Measurements from ENCODE around the gene NTN4.
"Not testable (repeated sequence)": the region's sequence is repeated elsewhere in the genome, so short reads cannot be mapped to it uniquely, and the experiment has no call there.

NTN4 gene

DNA sequence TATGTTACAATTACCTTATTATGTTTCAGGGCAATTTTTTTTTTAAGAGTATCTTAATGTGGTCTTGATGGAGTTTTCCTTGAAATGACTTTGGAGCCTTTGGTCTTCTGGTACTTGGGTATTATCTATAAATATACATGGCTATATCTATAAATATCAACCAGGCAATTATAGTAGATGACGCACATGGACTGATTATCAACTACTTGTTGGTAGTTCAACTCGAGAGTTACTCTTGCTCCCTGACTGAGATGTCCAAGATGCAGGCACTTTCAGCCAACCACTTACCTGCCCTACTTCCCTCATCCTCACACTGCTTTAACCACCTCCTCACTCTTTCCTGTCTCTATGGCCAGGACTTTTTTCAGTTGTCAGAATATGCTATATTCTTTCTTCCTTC, 85.4 kb downstream of the NTN4 start:
- no peak for DNase-seq

DNA sequence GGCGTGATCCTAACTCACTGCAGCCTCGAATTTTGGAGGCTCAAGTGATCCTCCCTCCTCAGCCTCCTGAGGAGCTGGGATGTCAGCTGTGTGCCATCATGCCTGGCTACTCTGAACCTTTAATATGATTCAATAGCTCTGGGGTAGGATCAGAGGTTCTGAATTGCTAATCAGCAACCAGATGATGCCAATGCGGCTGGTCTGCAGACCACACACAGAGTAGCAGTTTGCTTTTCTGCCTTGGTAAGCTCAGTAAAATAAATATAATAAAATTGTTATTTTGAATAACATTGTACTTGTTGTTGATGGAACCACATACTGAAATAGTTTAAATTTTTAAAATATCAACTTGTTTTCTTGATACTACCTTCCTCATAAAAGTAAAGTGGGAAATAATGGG, 86.6 kb downstream of the NTN4 start:
- no peak for DNase-seq

DNA sequence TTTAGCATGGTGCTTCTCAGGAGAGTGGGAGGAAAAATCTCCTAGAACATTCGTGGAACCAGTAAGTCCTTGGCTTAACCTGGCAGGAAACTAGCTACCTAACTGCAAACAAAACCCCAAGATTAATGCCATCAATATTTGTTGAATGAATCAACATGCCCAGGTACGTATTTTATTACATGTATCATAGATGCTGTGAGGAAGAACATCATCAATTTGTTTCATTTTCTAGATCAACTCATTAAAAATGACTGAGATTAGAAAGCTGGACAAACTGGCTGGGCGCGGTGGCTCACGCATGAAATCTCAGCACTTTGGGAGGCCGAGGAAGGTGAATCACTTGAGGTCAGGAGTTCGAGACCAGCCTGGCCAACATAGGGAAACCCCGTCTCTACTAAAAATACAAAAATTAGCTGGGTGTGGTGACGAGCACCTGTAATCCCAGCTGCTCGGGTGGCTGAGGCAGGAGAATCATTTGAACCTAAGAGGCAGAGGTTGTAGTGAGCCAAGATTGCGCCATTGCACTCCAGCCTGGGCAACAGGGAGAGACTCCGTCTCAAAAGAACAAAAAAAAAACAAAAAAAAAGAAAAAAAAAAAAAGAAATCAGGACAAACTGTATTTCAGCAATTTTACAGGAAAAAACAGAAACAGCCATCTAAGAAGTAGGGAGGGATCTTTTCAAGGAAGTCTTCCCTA, 88.7 kb downstream of the NTN4 start:
- no peak for DNase-seq

DNA sequence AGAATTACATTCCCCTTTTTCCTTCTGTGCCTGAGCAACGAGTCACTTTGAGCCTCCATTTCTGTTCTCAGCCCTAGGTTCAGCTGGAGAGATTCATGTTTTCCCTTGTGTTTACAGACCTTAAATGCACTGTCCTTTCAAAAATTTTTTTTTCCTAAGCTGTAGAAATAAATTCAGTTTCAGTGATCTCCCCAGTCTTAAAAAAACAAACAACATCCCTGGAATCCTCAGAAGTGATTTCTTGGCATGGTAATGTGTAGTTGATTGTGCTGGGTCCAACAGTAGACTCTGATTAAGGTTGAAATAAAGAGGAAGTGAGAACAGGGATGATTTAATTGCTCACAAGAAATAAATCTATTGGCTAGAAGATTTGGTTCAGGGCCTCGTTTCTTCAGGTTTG, 89.3 kb downstream of the NTN4 start:
- no peak for DNase-seq

DNA sequence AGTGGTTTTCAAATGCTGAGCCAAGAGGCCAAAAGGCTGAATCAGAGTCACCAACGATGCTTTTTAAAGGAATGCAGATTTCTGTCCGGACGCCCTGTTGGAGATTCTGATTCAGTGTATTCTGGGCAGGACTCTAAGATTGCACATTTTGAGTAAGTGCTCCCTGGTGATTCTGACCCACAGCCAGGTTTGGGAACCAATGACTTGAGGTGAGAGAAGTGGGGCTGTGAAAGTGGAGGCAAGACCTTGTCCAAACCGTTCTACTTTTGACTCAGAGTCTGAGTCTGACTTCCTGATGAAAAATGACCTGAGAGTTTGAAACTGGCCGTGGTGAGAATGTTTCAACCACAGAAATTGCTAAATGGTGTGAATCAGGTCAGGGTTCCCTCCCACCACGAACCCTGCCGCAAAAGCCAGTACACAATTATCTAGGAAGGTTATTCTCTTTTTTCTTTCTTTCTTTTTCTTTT, 90.2 kb downstream of the NTN4 start:
- no peak for DNase-seq

DNA sequence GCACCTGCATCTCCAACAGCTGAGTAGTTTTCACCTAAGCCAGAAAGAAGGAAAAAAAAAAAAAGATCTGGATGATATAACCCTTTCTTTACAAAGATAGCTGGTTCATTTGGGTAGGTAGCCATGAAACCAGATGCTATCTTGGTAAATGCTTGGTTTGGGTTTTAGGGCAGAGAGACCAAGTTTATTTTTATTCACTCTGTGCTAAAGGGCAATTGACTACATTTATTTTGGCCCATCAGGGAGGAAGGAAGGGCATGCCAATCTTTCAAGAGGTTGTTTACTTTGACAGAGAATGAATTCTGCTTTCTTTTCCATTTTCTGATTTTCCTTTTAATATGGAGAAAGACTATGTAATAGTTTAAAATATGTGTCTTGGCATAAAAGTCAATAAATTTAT, 91.0 kb downstream of the NTN4 start:
- no peak for DNase-seq

DNA sequence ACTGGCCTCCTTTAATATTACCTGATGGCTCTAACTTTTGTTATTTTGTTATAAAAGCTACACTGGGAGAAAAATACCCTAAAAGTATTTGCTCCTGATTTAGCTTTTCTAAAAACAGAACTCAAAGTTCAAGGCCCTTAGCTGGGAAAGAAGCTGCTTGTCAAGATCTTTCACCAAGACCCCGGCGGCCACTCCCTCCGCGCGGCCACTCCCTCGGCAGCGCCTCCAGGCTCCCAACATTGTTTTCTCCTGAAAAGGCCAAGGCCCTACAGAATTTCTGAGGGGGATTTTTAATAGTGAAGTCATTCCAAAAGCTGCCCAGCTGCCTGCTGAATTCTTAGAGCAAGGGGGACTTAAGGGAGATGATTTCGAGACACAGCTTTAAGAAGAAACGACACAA, 96.4 kb downstream of the NTN4 start:
- DNase-seq: no peak

DNA sequence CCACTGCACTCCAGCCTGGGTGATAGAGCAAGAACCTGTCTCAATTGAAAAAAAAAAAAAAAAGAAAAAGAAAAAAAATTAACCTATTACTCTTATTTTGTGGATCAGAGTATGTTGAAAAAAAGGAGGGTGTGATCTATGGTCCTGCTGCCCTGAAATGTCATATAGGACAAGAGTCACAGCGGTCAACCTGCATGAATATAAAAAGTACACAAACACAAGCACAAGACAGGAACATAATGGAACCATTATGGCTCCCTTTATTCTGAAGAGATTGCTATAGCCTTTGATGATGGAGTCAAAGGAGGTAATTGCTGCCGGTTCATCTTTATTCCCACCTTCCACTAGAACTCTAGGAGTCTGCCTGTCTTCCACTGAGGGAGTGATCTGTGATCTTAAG, 96.9 kb downstream of the NTN4 start:
- no peak for DNase-seq

DNA sequence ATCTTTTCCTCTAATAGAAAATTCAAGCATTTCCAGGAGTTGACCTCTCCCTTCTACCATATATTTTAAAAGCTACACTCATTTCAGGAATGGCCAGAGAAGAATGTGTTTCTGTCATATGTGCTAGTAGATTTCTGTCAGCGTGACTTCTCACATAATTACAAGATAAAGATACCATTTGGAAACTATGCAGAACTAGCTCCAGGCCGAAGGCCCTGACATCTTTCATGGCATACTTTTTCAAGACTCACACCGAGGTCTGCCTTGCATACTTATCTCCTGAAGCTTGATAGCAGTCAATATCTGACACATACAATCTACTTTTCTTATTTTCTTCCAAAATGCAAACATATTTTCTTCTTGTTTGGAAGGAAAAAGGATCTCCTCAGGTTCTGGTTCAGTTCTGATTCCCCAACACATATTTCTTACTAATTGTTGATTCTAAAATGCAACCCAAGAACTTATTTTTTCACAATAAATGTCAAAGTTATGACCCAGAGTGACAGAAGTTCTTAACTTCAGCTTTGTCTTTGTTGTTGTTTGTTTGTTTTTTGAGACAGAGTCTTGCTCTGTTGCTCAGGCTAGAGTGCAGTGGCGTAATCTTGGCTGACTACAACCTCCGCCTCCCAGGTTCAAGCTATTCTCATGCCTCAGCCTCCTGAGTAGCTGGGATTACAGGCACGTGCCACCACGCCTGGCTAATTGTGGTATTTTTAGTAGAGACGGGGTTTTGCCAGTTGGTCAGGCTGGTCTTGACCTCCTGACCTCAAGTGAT, 99.5 kb downstream of the NTN4 start:
- no peak for DNase-seq

DNA sequence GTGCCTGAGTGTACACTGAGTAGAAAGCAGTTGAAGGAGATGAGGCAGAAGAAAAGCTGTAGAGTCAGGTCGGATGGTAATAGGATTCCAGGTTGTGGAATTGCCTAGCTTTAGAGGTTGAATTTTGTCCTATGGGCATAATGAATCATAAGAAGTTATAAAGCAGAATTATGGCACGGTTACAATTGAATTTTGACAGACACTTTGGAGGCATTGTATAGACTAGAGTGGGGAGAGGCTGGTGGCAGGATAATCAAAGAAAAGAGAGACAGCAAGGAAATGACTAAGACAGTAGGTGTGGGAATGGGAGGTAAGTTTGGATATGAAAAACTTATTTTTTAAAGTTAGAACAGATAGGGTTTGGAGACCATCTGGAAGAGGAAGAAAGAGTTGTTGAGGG, 102.6 kb downstream of the NTN4 start:
- DNase-seq: no peak

DNA sequence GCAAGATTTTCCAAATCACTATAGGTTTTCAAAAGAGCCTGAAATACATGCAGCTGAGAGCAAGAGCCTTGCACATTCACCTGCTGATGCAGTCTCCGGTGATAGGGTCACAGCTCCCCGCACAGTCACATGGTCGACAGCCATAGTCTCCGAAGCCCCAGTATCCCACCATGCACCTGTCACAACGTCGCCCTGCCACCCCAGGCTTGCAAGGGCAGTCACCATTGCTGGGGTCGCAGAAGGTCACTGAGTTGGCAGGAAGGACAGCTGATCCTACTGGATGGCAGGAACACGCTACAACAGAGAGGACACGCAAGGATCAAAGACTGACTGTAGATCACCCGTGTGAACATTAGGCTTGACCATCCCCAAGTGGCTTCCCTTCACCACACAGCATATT, 107.1 kb downstream of the NTN4 start:
- no peak for DNase-seq

DNA sequence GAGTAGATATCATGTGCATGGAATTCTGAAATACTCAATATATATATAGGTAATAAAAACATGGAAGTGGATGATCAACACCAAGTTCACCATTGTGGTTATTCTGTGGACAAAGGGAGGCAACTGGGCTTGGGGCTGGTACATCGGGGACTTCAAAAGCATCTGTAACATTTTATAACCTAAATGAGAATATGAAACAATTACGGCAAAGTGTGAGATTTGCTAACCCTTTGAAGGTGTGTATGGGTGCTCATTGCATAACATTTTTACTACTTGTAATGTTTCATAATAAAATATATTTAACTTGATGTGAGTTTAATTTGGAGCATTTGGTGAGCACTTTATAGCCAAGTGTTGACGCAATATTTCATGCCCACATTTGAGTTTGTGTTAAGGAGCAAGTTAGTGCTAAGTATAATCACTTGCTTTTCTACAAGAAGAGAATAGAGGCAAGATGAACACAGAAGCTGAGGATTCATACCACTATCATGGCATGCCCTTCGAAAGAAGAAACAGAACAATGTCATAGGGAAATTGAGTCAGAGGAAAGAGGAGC, 109.3 kb downstream of the NTN4 start:
- DNase-seq: no peak

DNA sequence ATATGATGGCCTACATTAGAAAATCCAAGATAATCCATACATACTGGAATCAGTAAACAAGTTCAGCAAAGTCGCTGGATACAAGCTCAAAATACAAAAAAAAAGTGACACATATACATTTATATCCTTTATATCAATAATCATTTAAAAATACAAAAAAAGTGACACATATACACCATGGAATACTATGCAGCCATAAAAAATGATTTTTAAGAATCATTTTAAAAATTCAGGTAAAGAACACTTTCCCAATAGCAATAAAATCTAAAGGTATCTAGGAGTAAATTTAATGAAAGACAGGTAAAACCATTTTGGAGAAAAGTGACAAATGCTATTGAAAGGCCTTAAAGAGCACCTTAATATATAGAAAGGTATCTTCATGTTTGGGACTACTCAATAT, 111.9 kb downstream of the NTN4 start:
- no peak for DNase-seq

DNA sequence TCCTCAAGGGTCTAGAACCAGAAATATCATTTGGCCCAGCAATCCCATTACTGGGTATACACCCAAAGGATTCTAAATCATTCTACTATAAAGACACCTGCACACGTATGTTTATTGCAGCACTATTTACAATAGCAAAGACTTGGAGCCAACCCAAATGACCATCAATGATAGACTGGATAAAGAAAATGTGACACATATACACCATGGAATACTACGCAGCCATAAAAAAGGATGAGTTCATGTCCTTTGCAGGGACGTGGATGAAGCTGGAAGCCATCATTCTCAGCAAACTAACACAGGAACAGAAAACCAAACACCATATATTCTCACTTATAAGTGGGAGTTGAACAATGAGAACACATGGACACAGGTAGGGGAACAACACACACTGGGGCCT, 112.8 kb downstream of the NTN4 start:
- not testable (repeated sequence) for DNase-seq

DNA sequence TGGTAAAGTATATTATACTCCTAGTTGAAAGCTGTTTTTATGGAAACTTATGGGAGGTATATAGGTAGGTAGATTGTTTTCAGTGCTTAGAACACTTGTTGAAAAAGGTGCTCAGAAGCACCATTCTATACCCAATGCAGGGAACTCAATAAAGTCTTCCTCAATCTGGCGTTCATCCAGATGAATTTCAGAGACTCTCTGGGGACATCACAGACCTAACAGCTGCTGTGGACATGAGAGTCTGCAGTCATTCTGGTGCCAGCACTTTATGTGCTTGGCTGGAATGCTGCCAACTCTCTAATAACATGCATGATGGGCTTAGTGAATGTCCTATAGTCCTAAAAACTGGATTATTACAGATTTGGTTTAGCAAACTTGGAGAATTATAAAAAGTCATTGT, 115.9 kb downstream of the NTN4 start:
- DNase-seq: no peak

DNA sequence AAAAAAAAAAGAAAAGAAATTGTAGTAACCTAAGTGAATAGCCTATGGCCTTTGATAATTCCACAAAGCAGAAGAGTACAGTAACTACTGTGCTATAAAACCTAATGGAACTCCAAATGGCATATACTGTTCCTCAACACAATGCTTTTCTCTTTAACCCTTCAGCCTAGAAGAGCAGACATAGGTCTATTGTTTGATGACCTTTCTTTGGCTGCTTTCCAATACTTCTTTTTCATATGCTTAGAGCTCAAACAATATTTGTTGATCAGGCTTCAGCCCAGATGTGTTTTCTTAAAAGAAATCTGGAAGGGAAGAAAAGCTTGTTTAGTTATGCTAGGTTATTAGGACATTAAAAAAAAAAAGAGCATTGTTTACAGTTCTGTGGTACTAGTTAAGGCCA, 116.4 kb downstream of the NTN4 start:
- no peak for DNase-seq

DNA sequence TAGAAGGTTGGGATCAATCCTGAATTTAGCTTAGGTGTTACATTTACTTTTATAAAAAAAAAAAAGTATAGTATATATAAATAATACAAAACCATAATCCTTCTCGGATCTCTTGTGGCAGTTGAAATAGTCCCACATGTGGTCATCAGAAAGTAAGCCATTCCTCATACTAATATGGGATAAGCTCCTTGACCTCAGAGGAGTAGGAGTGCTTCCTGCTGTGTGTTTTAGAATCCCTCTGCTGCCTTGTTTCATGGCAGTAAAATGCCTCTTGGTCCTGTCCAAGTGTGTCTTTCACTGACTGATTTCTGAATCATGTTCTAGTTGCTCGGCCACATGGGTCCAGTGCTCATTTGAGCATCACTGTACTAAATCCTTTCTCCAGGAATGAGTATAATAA, 117.0 kb downstream of the NTN4 start:
- no peak for DNase-seq

DNA sequence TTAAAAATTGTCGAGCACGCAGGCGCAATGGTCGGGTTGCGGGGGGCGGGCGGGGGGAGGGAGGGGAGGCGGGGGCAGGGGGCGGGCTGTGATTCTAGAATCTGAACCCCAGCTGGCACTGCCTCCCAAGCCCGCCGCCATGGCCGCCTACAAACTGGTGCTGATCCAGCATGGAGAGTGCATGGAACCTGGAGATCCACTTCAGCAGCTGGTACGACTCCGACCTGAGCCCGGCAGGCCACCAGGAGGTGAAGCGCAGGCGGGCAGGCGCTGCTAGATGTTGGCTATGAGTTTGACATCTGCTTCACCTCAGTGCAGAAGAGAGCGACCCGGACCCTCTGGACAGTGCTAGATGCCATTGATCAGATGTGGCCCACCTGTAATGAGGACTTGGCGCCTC, 118.4 kb downstream of the NTN4 start:
- no peak for DNase-seq

DNA sequence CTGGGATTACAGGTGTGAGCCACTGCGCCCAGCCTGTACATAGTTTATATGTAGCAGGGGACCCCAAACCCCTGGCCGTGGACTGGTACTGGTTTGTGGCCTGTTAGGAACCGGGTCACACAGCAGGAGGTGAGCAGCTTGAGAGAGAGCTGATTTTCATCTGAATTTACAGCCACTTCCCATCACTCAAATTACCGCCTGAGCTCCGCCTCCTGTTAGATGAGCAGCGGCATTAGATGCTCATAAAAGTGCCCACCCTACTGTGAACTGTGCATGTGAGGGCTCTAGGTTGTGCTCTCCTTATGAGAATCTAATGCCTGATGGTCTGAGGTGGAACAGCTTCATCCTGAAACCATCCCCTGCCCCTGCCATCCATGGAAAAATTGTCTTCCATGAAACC, 119.3 kb downstream of the NTN4 start:
- no peak for DNase-seq

DNA sequence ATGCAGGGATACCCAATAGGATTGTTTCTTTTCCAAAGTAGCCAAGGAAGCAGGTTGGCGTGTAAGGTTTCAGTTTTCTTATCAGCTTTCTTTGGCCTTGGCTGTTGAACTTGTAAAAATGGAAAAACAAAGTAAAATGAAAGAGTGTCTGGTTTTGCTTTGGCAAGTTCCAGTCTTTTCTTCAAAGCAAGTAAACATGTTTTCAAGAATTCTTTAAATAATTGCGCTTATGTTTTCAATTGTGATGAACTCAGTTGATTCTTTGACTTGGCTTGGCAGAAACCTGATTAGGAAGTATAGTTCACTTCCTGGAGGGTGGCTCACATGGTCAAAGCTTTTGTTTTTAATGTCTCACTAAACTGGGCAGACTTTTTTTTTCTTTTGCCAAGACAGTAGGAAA, 127.0 kb downstream of the NTN4 start:
- no peak for DNase-seq

DNA sequence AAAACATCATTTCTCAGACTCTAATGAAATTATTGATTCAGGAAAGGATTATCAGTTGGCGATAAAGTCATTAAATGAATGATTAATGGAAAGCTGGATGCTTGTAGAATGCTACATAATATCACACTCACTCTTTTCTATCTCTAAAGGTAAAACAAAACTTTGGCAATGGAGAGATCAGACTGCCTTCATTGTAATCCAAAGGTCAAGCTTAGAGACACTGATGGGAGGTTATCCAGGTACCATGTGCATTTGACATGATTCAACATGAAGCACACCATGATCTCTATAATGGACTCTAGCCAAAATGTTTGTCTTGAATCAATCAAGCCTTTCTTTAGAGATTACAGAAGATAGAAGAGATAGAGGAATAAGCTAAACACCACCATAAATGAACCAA, 129.2 kb downstream of the NTN4 start:
- DNase-seq: no peak

DNA sequence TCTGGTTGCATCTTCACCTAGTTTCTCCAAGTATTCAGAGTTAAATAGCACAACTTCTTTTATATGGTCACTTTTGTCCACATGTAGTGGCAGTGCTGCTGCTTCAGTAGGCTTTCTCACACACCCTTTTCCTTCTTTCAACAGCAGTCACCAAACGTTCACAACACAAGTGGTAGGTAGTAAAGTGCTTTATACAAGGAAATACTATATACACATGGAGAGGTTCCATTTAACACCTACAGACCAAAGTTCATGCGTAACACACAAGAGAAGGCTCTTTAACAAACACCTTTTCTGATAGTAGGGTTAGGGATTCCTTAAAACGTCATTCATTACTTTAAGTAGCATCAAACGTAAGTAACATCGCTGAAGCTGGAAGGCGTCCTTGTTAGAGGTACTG, 132.2 kb downstream of the NTN4 start:
- DNase-seq: no peak

DNA sequence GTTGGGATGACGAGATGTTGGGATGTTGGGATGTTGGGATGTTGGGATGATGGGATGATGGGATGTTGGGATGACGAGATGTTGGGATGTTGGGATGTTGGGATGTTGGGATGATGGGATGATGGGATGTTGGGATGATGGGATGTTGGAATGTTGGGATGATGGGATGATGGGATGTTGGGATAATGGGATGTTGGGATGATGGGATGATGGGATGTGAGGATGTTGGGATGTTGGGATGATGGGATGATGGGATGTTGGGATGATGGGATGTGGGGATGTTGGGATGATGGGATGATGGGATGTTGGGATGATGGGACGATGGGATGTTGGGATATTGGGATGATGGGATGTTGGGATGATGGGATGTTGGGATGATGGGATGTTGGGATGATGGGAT, 135.9 kb downstream of the NTN4 start:
- not testable (repeated sequence) for DNase-seq

DNA sequence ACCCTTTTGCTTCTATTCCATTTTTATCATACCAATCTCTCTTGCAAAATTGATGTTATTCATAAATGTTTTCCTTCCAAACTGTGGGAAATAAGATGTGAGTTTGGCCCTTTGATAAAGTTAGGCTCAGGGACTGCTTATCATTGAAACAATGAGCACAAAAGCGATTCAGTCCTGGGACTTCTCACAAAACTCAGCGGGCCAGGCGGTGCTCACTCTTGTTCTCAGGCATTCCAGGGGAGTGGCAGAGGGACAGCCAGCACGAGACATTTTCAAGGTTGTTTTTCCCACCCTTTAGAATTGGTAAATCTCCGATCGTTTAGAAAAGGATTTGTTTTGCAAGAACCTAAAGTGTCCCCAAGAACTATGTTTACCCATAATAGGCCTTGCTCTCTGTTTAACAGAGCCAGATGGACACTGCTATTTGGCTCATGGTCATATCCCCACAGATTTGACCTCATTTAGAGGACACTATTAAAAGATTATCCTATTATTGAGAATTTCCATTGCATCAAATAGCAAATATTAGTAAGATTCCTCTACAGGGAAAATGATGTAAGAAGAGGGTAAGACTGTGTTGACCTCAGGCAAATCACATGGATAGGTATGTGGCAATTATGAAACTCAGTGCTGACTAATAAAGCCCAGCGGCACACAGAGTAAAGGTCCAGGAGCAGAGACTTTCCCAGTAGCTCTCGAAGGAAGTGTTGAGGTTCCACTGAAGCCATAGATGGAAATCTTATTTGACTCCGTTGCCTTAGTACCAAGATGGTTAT, 136.6 kb downstream of the NTN4 start:
- no peak for DNase-seq
